Neuronal stem cell (in vitro differentiated cells): ENCODE measurements around the gene TTLL1.

Experiments used
- DNase-seq: peaks from one replicate; pipeline ENCODE4 v3.0.0-alpha.2; 2013; ENCODE audit warnings: low spot score
- H2AFZ ChIP-seq: one replicate; pipeline ENCODE4 v1.6.1; 2013; ENCODE audit warnings: mild to moderate bottlenecking, low read length, inconsistent platforms
- H2AK5ac ChIP-seq: 2 replicates; pipeline ENCODE4 v1.6.1; 2013; ENCODE audit warnings: low read depth, mild to moderate bottlenecking, inconsistent platforms, low read length, moderate library complexity, mixed read lengths
- H2BK120ac ChIP-seq: 2 replicates; pipeline ENCODE4 v1.6.1; 2013; ENCODE audit warnings: low read depth, mild to moderate bottlenecking, inconsistent platforms, low read length, moderate library complexity, mixed read lengths
- H2BK12ac ChIP-seq: one replicate; pipeline ENCODE4 v1.6.1; 2013; ENCODE audit warnings: low read length, inconsistent platforms
- H2BK15ac ChIP-seq: 2 replicates; pipeline ENCODE4 v1.6.1; 2013; ENCODE audit warnings: mild to moderate bottlenecking, low read length, inconsistent platforms, mixed read lengths
- H2BK5ac ChIP-seq: one replicate; pipeline ENCODE4 v1.6.1; 2013; ENCODE audit warnings: inconsistent platforms, mild to moderate bottlenecking, low read length, moderate library complexity
- H3K14ac ChIP-seq: one replicate; pipeline ENCODE4 v1.6.1; 2013; ENCODE audit warnings: low read length, inconsistent platforms
- H3K18ac ChIP-seq: 2 replicates; pipeline ENCODE4 v1.6.1; 2013; ENCODE audit warnings: low read length, inconsistent platforms
- H3K23ac ChIP-seq: 2 replicates; pipeline ENCODE4 v1.6.1; 2013; ENCODE audit warnings: low read depth, mild to moderate bottlenecking, mixed read lengths, low read length, inconsistent platforms; ENCODE audit not compliant: poor library complexity
- H3K27ac ChIP-seq: replicated peaks from 3 replicates; pipeline ENCODE4 v1.5.1; 2013; ENCODE audit warnings: low read length, inconsistent platforms
- H3K27me3 ChIP-seq, 3 experiments: 2 replicates each; pipeline ENCODE4 v1.6.1; 2013; ENCODE audit warnings: low read length in 3 of 3, mild to moderate bottlenecking in 2 of 3, inconsistent platforms in 1 of 3, low read depth in 1 of 3, mixed read lengths in 1 of 3, moderate library complexity in 1 of 3; ENCODE audit not compliant: control insufficient read depth in 3 of 3, insufficient read depth in 3 of 3
- H3K36me3 ChIP-seq, 2 donors: replicated peaks in 1 of 2; 2 replicates each; pipeline ENCODE4 v1.6.1; 2013; ENCODE audit warnings: low read length in 2 of 2; ENCODE audit not compliant: control insufficient read depth in 2 of 2, insufficient read depth in 2 of 2
- H3K4ac ChIP-seq: 2 replicates; pipeline ENCODE4 v1.6.1; 2013; ENCODE audit warnings: inconsistent platforms, mild to moderate bottlenecking, low read length, moderate library complexity
- H3K4me1 ChIP-seq, 2 donors: 1 replicate in 1 of 2; 2 replicates in 1 of 2; pipeline ENCODE4 v1.6.1; 2013; ENCODE audit warnings: low read length in 2 of 2, low read depth in 1 of 2; ENCODE audit not compliant: control insufficient read depth in 2 of 2, insufficient read depth in 1 of 2
- H3K4me2 ChIP-seq: one replicate; pipeline ENCODE4 v1.6.1; 2013; ENCODE audit warnings: mild to moderate bottlenecking, low read length, inconsistent platforms; ENCODE audit not compliant: insufficient read depth, poor library complexity, severe bottlenecking
- H3K4me3 ChIP-seq, 2 donors: 2 replicates each; pipeline ENCODE4 v1.5.1; 2013; ENCODE audit warnings: low read length in 2 of 2, mild to moderate bottlenecking in 2 of 2, inconsistent platforms in 1 of 2, moderate library complexity in 1 of 2
- H3K79me1 ChIP-seq: one replicate; pipeline ENCODE4 v1.6.1; 2013; ENCODE audit warnings: low read depth, mild to moderate bottlenecking, inconsistent platforms, low read length, moderate library complexity
- H3K9ac ChIP-seq: one replicate; pipeline ENCODE4 v1.6.1; 2013; ENCODE audit warnings: mild to moderate bottlenecking, low read depth, low read length, inconsistent platforms; ENCODE audit not compliant: poor library complexity
- H3K9me3 ChIP-seq, 2 donors: replicated peaks in 1 of 2; 2 replicates each; pipeline versions ENCODE3 to v1.6.1; 2013; ENCODE audit warnings: low read length in 2 of 2, mild to moderate bottlenecking in 2 of 2, inconsistent platforms in 1 of 2, low read depth in 1 of 2, mixed read lengths in 1 of 2, moderate library complexity in 1 of 2; ENCODE audit not compliant: control insufficient read depth in 2 of 2, insufficient read depth in 1 of 2
- H4K8ac ChIP-seq: one replicate; pipeline ENCODE4 v1.6.1; 2013; ENCODE audit warnings: low read depth, mild to moderate bottlenecking, inconsistent platforms, low read length, moderate library complexity
- H4K91ac ChIP-seq: one replicate; pipeline ENCODE4 v1.6.1; 2013; ENCODE audit warnings: low read length, low read depth, mild to moderate bottlenecking, inconsistent platforms; ENCODE audit not compliant: poor library complexity
- WGBS, 2 donors: extraction: QIAGEN DNeasy Blood & Tissue Kit; methylation state at CpG; one replicate each; pipeline ENCODE4 v1.1.7; 2013; ENCODE audit warnings: missing lambda C conversion rate in 2 of 2, mixed read lengths in 1 of 2; ENCODE audit not compliant: insufficient read length in 2 of 2, insufficient replicate concordance in 1 of 2; ENCODE audit errors: extremely low coverage in 2 of 2; 5-methylcytosine and 5-hydroxymethylcytosine counted together

The TTLL1 gene

DNA sequence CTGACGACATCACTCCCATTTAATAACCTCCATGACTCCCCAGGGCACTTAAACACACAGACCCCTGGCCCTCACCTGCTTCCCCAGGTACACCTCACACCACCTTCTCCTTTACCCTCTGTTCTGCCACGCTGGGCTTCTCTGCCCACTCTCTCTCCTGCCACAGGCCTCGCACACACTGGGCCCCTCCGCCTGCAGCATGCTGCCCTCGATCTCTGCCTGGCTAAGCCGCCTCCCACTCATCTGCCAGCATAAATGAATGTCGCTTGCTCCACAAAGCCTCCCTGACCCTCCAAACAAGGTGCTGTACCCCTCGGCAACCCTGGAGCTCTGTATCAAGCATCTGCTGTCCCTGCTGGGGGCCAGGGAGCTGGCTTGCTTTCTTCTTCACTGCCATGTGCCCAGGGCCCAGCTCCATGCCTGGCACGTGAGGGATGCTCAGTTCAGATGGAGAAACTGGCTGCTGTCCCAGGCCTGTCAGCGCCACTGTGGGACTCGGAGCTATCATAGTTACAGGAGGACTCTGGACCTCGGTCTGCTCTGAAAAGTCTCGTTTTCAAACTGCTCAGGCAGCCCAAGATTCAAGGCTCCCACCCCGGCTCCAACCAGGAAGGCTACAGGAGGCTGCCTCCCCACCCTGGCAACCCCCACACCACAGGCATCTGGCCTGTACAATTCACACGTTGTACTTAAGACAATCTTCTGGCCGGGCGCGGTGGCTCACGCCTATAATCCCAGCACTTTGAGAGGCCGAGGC lies 11.9 kb downstream of the TTLL1 start:
- Histone ChIP-seq H3K9ac (peak overlapping the region; percentile 21), H3K27me3 (no peaks in the 10 kb centered on the region), H4K91ac (no peak overlapping the region), H2BK15ac (no peak overlapping the region), H4K8ac (peak overlapping the region; percentile 43), H2BK12ac (no peak overlapping the region), H2BK5ac (peak overlapping the region; percentile 82), H3K23ac (no peak overlapping the region), H3K27ac (no peak overlapping the region), H3K14ac (peak overlapping the region; percentile 71), H2AK5ac (peak overlapping the region; percentile 86), H2BK120ac (peak overlapping the region; percentile 94), H3K18ac (peak overlapping the region; percentile 57), H3K4ac (no peak overlapping the region), H3K4me2 (no peak overlapping the region), H3K79me1 (peaks cover 3% of the 10 kb centered on the region), H3K4me3 (no peak overlapping the region), H3K9me3 (no peaks in the 10 kb centered on the region), H3K36me3 (peaks cover 0 to 11% of the 10 kb centered on the region in 2 donors), H3K4me1 (no peaks in the 10 kb centered on the region), H2AFZ (no peak overlapping the region)
- no peak for DNase-seq
- no CpG with 5 or more reads among the region's 20 CpGs for WGBS, 2 donors

DNA sequence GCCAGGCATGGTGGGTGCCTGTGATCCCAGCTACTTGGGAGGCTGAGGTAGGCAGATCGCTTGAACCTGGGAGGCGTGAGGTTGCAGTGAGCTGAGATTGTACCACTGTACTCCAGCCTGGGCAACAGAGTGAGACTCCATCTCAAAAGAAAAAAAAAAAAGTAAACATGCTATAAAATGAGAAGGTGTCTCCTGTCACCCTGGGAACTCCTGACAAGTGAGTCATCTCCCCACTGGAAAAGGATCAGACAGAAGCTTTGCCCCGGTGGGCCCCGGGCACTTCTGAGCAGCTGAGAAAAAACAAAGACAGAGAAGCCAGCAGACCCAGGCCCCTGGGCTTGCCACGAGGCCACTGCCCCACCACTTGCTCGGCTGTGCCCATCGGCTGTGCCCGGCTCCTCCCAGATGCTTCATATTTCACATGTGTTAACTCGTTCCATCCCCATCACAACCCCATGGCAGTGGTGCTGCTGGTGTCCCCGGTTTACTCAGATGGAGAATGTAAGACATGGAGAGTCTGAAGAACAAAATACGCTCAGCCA lies 22.3 kb downstream of the TTLL1 start:
- Histone ChIP-seq H4K91ac (no peak overlapping the region), H3K18ac (no peak overlapping the region), H3K27ac (no peak overlapping the region), H3K4me2 (no peak overlapping the region), H3K14ac (no peak overlapping the region), H3K27me3 (no peaks in the 10 kb centered on the region), H3K23ac (no peak overlapping the region), H3K79me1 (no peaks in the 10 kb centered on the region), H2BK12ac (no peak overlapping the region), H3K4ac (no peak overlapping the region), H2BK120ac (no peak overlapping the region), H3K36me3 (peaks cover 8 to 29% of the 10 kb centered on the region in 2 donors), H3K4me3 (no peak overlapping the region), H4K8ac (no peak overlapping the region), H3K4me1 (no peaks in the 10 kb centered on the region), H2BK15ac (no peak overlapping the region), H2AK5ac (no peak overlapping the region), H3K9me3 (no peaks in the 10 kb centered on the region), H3K9ac (no peak overlapping the region), H2AFZ (no peak overlapping the region), H2BK5ac (no peak overlapping the region)
- WGBS, 2 donors = no CpG with 5 or more reads among the region's 11 CpGs
- no peak for DNase-seq

DNA sequence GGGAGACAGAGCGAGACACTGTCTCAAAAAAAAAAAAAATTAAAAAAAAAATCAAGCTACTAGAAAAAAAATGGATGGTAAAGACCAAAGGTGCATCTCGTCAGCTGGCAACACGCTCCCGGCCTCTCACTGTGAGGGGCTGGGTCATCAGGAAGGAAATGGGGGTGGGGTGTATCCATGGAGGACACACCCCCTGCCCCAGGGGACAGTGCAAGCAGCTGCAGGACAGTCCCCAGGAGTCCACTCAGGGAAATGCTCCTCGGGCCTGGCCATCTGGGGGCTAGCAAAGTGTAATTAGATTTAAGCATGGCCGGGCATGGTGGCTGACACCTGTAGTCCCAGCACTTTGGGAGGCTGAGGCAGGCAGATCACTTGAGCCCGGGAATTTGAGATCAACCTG lies 23.1 kb downstream of the TTLL1 start:
- Histone ChIP-seq H3K14ac (no peak overlapping the region), H3K27ac (no peak overlapping the region), H3K27me3 (no peaks in the 10 kb centered on the region), H2AK5ac (no peak overlapping the region), H4K8ac (peak overlapping the region; percentile 65), H3K9ac (peak overlapping the region; percentile 70), H3K9me3 (no peaks in the 10 kb centered on the region), H2BK120ac (no peak overlapping the region), H2AFZ (no peak overlapping the region), H2BK5ac (peak overlapping the region; percentile 39), H3K18ac (no peak overlapping the region), H3K4me3 (no peak overlapping the region), H3K79me1 (no peaks in the 10 kb centered on the region), H2BK12ac (no peak overlapping the region), H2BK15ac (no peak overlapping the region), H4K91ac (no peak overlapping the region), H3K4me2 (no peak overlapping the region), H3K4me1 (no peaks in the 10 kb centered on the region), H3K23ac (no peak overlapping the region), H3K36me3 (peaks cover 4 to 31% of the 10 kb centered on the region in 2 donors), H3K4ac (no peak overlapping the region)
- no peak for DNase-seq
- no CpG with 5 or more reads among the region's 7 CpGs for WGBS, 2 donors

DNA sequence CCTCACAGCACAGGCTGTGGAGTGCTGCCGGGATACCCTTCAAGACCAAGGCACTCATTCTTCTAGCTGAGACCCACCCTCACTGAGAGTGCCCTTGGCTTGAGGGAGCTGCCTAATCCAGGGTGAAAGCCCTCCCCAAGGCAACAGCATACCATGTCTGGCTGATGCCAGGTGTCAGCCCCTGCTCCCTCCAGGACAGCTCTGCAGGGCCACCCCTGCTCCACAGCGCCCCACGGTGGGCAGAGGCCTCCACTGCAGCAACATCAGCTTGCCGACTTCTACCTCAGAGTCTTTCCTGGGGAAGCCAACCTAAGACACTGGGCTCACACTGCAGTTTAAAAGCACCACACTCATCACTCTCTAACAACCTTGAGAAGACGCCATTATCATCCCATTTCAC lies 29.0 kb downstream of the TTLL1 start:
- Histone ChIP-seq H3K79me1 (no peaks in the 10 kb centered on the region), H4K91ac (no peak overlapping the region), H3K23ac (no peak overlapping the region), H2BK15ac (no peak overlapping the region), H3K14ac (no peak overlapping the region), H4K8ac (no peak overlapping the region), H2BK5ac (no peak overlapping the region), H3K4me3 (no peak overlapping the region), H2BK120ac (no peak overlapping the region), H3K4me2 (no peak overlapping the region), H3K18ac (no peak overlapping the region), H3K27me3 (no peaks in the 10 kb centered on the region), H3K4me1 (no peaks in the 10 kb centered on the region), H3K9ac (no peak overlapping the region), H2AFZ (no peak overlapping the region), H3K4ac (no peak overlapping the region), H3K36me3 (peaks cover 2 to 38% of the 10 kb centered on the region in 2 donors), H2BK12ac (peak overlapping the region; percentile 22), H3K9me3 (no peaks in the 10 kb centered on the region), H2AK5ac (no peak overlapping the region), H3K27ac (no peak overlapping the region)
- DNase-seq = peak; percentile 44
- WGBS, 2 donors = no CpG with 5 or more reads among the region's 5 CpGs
